ENCODE measurements around the gene TPRN. TPM values are rescaled to one million over a fixed set of nuclear protein-coding genes. Genes with fewer than 3 reads are reported as not detected.
A peak's percentile ranks its signal among the peaks of the same experiment; 100 is the strongest.

Gene TPRN
- total and polyA plus RNA-seq, 2 of the 4 experiments (the other 2 are of a cell fraction), result 1.8 to 5.3 TPM

DNA sequence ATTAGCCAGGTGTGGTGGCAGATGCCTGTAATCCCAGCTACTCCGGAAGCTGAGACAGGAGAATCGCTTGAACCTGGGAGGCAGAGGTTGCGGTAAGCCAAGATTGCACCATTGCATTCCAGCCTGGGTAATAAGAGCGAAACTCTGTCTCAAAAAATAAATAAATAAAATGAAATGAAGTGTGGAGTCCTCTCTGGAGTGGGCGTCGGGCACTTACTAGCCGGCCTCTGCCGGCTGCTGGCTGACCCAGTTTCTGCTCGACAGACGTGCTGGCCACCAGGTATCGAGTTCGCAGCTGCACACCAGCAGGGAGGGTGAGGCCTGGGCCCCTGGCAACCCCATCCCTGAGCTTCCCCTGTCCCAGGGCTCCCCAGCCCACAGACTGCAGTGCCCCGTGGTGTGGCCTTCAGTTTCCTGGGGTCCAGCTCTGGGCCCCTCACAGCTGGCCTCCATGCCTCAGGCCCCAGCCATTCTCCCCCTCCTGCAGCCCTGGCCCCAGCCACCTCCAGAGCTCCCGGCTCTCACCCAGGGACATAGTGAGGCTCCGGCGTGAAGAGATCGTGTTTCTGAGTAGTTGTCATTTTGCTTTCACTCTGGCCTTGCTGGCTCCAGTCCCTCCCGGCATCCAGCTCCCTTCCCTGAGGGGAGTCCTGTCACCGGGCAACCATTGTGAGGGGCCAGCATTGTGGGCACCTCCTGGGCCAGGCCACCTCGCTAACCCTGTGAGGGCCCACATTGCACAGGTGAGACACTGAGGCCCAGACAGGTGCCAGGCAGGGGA is 46.8 kb upstream of the TPRN start:
- WGBS, 2 experiments (ENCODE audit: extremely low coverage in 2 of 2, insufficient read length in 1 of 2), result 25% methylated on average over 2 of the region's 20 CpGs; no CpG with 5 or more reads in 1 of the 2 experiments
- Histone ChIP-seq H2BK120ac (ENCODE audit: low read depth, low read length) (no peak overlapping the region), H3K56ac (ENCODE audit: extremely low read depth, insufficient read depth, low read length) (no peak overlapping the region), H3K4ac (ENCODE audit: low read depth, low read length) (no peak overlapping the region), H3K4me3 (ENCODE audit: insufficient read depth, low read depth, low read length) (no peak overlapping the region), H3K18ac (ENCODE audit: low read depth, low read length) (no peak overlapping the region), H3K4me1 (ENCODE audit: control insufficient read depth, insufficient read depth, low read length) (peaks cover 5% of the 10 kb centered on the region; the same call in 1 of the 2 replicates), H4K91ac (ENCODE audit: insufficient read depth, low read depth, low read length) (no peak overlapping the region), H4K20me1 (ENCODE audit: insufficient read depth, low read length) (peaks cover 24% of the 10 kb centered on the region), H4K5ac (ENCODE audit: low read depth, low read length) (no peak overlapping the region), H3K27ac (ENCODE audit: insufficient read depth, low read length) (no peak overlapping the region), H2BK20ac (ENCODE audit: low read depth, low read length) (no peak overlapping the region), H2BK15ac (ENCODE audit: low read depth, low read length) (no peak overlapping the region), H4K8ac (ENCODE audit: low read depth in 2 of 2, low read length in 2 of 2) (no peak overlapping the region), H3K27me3 (ENCODE audit: control insufficient read depth, insufficient read depth, low read length) (no peaks in the 10 kb centered on the region), H3K9ac (ENCODE audit: low read depth, low read length) (no peak overlapping the region), H3K14ac (replicated peaks; ENCODE audit: low read depth, low read length) (no peak overlapping the region), H2AK9ac (replicated peaks; ENCODE audit: low read depth, low read length, poor library complexity) (peak overlapping the region; percentile 58), H3K23ac (ENCODE audit: low read depth, low read length) (no peak overlapping the region), H3K9me3 (ENCODE audit: control insufficient read depth, insufficient read depth, low read length) (no peaks in the 10 kb centered on the region), H2BK5ac (ENCODE audit: low read depth, low read length, poor library complexity, severe bottlenecking) (no peak overlapping the region), H3K36me3 (ENCODE audit: control insufficient read depth, insufficient read depth, low read length) (peaks cover 14% of the 10 kb centered on the region), H3K4me2 (ENCODE audit: low read depth, low read length) (no peak overlapping the region), H2AK5ac (ENCODE audit: low read depth, low read length) (no peak overlapping the region), H3K79me1 (ENCODE audit: low read depth in 1 of 2, low read length in 2 of 2) (peaks cover 3 to 22% of the 10 kb centered on the region in 2 experiments; a peak in 3 of 4 replicates), H2AFZ (replicated peaks; ENCODE audit: low read length, poor library complexity) (no peak overlapping the region), H3K9me1 (ENCODE audit: insufficient read depth, low read length) (peaks cover 4% of the 10 kb centered on the region)
- DNase-seq (no peak), ATAC-seq (ENCODE audit: low read depth) (peak; percentile 22)
- ChIA-PET POLR2A (ENCODE audit: unreplicated experiment) (no interaction called here), CTCF (interaction anchor here (0.6 kb wide), 1 partner anchor 187 kb away, joined by 3 read pairs; no protein-coding TSS in a partner anchor)
- TF ChIP-seq CEBPB (IDR thresholded peaks at IDR 0.05; ENCODE audit: low read depth, low read length) (0 out of 2 replicates have a peak, but pooled peaks have one; percentile 3), BHLHE40 (IDR thresholded peaks at IDR 0.05; ENCODE audit: low read depth, low read length) (no peak)
- dilution Hi-C loops (cut with HindIII; ENCODE audit: low sequenced_read_pairs, unreplicated experiment) (no loop called here), in situ Hi-C loops (cut with MboI; ENCODE audit: low sequenced_read_pairs) (no loop called here), intact Hi-C loops (cut with micrococcal nuclease) (no loop called here)
- BruUV-seq (replicated peaks), result no TSS peak
